WI38 (cell line): Measurements from ENCODE around the gene IGSF21.

ENCODE experiments used
- H3K4me3 ChIP-seq: 2 replicates; pipeline ENCODE4 v1.5.1; 2011; ENCODE audit warnings: low read depth, mild to moderate bottlenecking, control low read depth, low read length
- TF ChIP-seq, protein P1 (sequence below): IDR thresholded peaks from 2 replicates; pipeline ENCODE4 v1.5.1; 2012; ENCODE audit warnings: low read depth, mild to moderate bottlenecking, control low read depth, low read length

IGSF21 gene

DNA sequence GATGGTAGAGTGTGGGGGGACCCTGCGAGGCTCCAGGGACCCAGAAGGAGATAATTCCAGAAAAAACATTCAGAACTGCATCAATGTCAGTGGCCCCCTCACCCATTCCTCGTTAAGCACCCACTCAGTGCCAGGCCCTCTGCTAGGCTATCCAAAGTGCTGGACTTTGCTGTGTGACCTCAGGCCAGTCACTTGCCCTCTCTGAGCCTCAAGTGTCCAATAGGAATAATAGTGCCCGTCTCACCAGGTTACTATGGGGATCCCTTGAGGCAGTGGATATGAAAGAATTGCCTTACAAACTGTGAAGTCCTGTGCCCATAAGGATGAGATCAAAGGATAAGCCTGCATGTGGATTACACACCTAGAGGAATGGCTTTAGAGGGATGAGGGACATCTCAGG, 83.4 kb downstream of the IGSF21 start:
- TF ChIP-seq, protein P1, sequence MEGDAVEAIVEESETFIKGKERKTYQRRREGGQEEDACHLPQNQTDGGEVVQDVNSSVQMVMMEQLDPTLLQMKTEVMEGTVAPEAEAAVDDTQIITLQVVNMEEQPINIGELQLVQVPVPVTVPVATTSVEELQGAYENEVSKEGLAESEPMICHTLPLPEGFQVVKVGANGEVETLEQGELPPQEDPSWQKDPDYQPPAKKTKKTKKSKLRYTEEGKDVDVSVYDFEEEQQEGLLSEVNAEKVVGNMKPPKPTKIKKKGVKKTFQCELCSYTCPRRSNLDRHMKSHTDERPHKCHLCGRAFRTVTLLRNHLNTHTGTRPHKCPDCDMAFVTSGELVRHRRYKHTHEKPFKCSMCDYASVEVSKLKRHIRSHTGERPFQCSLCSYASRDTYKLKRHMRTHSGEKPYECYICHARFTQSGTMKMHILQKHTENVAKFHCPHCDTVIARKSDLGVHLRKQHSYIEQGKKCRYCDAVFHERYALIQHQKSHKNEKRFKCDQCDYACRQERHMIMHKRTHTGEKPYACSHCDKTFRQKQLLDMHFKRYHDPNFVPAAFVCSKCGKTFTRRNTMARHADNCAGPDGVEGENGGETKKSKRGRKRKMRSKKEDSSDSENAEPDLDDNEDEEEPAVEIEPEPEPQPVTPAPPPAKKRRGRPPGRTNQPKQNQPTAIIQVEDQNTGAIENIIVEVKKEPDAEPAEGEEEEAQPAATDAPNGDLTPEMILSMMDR, result no peak
- H3K4me3 ChIP-seq, result no peak overlapping the region

DNA sequence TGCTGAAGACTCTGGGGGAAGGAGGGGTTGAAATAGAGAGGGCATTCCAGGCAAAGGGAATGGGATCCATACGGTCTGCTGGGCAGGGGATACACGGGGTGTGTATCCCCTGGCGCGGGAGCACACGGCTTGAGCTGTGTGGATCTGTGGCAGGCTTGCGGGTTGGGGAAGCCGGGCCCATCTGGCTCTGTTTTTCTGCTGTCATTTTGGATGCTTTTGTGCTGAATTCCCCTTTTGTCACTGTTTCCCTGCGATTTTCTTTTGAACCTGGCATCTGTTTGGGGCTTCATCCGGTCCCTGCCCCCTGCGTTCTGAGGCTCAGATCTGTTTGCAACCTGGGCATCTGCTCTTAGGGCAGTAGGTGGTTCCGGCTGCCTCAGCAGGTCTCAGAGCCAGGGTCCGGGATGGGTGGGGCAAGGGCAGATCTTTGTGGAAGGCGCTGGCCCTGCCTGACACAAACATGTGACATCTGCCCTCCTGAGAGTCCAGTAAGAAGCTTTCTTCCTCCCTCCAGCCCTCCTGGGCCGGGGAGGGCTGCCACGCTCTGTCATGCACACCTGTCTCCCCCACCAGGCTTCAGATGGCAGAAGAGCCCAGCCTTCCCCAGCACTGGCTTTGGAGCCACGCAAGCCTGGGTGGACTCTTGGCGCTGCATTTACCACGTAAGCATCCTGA, 84.0 kb downstream of the IGSF21 start:
- TF ChIP-seq, protein P1, result no peak
- H3K4me3 ChIP-seq, result no peak overlapping the region

DNA sequence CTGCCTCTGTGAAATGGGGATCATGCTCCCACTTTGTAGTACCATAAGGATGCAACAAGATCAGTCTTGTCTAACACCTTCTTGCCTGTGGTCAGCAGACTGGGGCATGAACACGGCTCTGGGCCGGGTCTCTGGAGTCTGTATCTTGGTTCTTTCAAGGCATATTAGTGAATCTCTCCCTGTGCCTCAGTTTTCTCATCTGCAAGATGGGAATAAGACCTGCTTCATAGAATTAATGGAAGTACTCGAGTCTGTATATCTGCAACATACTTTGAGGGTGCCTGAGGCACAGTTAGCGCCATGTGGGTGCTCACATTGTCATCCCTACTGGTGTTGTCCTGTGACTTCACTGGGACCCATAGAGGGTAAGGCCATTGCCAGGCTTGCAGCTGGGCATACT, 84.6 kb downstream of the IGSF21 start:
- no peak overlapping the region for H3K4me3 ChIP-seq
- TF ChIP-seq, protein P1, result no peak

DNA sequence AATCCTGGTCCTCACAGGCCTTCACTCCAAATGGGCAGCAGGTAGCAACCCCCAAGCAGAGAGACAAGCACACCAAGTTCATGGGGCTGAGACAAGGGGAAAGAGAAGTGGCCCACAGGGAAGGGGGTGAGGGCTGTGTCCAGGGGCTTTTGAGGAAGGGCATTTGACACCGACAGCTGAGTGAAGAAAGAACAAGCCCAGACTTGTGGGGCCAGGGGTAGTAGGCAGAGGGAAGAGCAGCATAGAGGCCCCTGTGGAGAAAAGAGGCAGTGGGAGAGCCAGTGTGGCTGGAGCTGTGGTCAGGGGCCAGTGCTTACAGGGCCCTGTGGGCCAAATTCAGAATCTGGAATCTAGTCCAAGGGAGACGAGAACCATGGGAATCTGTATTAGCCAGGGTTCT, 85.4 kb downstream of the IGSF21 start:
- TF ChIP-seq, protein P1, result no peak
- no peak overlapping the region for H3K4me3 ChIP-seq

DNA sequence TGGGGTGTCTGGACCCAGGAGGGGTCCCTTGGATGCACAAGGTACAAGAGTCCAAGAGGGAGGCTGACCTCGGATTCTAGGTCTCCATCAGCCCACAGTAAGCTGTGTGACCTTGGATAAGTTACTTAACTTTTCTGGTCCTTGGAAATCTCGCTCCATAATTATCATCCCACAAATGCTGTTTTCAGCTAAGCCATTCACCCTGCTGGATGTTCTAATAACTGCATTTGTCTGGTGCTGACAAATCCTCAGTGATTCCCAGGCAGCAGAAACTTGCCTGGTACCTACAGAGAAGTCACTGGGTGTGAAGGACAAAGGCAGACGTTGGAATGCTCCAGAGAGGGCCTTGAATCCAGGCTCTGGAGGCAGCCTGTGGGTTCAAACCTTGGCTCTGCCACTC, 89.7 kb downstream of the IGSF21 start:
- no peak overlapping the region for H3K4me3 ChIP-seq
- TF ChIP-seq, protein P1, result no peak

DNA sequence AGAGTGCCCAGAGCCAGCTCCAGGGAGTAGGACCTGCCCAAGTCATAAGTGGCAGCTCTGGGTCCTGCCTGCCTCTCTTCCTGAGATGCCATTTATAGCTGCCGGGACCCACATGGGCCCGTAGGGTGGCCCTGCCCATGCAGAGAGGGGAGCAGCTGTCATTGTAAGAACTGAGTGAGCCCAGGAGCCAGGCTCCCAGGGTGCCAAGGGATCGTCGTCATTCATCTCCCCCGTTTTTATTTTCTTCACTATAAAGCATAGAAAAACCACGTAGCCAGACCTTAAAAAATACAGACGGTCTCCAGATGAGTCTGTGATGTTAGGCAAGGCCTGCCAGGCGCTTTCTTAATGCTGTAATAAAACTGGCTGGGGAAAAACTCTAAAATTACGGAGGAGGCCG, 90.7 kb downstream of the IGSF21 start:
- TF ChIP-seq, protein P1, result no peak
- no peak overlapping the region for H3K4me3 ChIP-seq

DNA sequence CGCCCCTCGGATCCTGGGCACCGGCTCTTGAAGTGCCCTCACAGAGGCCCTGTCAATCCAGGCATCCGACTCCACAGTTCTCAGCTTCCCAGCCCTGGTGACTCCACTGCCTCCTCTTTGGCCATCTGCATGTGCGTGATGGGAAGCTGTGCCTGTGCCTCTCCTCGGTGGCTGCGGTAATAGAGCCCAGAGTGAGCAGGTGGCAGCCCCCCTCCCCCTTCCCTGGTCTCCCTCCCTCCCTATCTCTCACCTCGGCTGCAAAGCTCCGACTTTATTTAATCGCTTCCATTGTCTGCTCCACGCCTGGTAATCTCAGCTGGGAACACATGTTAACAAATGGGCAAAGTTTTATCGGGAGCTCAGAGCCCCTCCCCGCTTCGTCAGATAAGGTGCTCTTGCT, 91.9 kb downstream of the IGSF21 start:
- TF ChIP-seq, protein P1, result no peak

More for the DNA sequence above, 91.9 kb downstream of the IGSF21 start:
- no peak overlapping the region for H3K4me3 ChIP-seq
